Measurements from ENCODE around the gene LCN1. TPM values are rescaled to one million over a fixed set of nuclear protein-coding genes. Genes with fewer than 3 reads are reported as not detected.

LCN1 gene
- total RNA-seq, 2 experiments from 2014 or later: not detected

DNA sequence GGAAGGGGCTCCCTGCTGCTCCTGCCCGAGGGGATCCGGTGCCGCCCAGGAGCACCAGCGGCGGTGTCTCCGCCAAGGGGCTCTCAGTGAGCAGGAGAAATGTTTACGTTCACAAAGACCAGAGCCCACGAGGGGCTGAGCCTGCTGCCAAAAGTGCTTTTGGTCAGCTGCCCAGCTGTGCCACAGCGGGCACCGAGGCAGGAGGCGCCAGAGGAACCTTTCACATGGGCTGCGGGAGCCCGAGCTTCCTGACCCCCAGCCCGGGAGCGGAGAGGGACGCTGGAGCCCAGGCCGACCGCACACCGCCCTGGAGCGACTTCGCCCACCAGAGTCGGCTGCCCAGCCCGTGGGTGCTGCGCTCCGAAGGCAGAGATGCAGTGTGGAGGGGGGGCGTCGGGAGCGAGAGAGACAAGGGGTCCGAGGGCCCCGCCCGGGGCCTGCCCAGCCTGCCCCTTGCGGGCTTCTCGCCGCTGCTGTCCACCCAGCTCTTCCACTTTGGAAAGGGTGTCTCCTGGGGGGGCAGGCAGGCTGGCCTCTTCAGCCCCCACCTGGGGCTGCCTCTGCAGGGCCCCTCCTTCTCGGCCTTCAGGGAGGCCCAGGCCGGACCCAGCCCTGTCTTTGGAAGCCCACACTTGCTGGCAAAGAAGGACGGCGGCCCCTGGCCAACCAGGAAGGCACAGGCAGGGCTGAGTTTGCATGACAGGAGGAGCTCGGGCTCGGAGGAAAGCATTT, 33.8 kb upstream of the LCN1 start:
- POLR2A ChIA-PET: no interaction called here
- CTCF ChIA-PET: interaction anchor here (1.4 kb wide), 1 partner anchor 16 kb away, joined by 3 read pairs; no protein-coding TSS in a partner anchor

DNA sequence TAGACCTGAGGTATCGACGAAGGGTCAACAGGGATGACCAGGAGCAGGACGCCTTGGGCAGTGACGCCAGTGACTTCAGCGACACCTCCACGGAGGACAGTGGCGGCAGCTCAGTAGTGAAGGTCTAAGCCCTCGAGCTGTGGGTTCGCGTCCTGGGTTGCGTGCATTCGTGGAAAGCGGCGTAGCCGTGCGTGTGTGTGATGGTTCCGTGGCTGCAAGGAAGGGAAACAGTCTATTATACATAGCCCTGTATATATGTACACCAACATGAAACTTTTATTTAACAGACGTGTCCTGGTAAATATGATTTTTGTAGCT, 33.3 kb upstream of the LCN1 start:
- POLR2A ChIA-PET: no interaction called here
- CTCF ChIA-PET: interaction anchor here (1.4 kb wide), 1 partner anchor 15 kb away, joined by 3 read pairs; no protein-coding TSS in a partner anchor

DNA sequence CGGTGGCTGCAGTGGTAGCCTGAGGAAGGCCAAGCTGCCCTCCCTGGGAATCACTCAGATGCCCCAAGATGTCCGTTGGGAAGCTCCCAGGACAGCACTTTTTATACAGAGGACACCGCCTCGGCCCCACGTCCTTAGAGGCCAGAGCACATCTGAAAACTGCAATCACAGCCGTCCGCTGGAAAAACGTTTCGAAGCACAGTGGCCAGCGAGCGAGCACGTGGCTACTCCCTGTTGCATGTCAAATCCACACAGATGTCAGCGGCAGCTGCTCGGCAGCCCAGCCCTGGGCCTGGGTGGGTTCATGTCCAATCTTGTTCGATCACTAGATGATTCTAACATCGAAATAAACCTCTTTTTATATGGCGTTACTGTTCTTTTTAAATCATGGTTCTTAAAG, 32.7 kb upstream of the LCN1 start:
- ChIA-PET CTCF (interaction anchor here (1.4 kb wide), 1 partner anchor 15 kb away, joined by 3 read pairs; no protein-coding TSS in a partner anchor), POLR2A (no interaction called here)

DNA sequence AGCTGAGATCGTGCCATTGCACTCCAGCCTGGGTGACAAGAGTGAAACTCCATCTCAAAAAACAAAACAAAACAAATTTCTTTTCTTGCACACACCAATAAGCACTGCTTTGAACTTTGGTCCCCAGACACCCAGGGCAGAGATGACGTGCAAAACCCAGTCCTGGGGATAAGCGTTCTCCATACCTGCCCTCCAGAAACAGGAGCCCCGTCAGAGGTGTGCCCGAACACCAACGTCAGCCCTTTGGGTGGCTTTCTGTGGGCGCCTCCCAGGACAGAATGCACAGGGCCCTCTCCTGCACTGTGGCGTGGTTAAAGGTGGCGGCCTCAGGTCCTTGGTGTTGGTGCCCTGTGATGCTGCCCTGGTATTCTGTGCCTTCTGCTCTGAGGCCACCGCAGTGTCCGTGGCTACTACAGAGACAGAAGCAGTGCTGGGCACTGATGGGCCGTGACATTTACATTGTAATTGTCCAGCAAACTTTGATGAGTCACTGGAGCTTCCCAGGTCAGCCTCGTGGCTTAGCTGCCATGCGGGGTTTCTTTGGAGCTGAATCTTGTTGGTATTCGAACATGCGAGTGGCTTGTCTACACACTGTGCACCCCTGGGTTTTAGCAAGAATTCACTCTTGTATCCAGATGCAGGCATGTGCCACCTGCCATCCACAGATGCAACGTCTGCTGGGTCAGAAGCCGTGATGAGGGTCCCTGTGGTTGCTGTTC, 31.9 kb upstream of the LCN1 start:
- CTCF ChIA-PET: interaction anchor here (1.4 kb wide), 1 partner anchor 14 kb away, joined by 3 read pairs; no protein-coding TSS in a partner anchor
- POLR2A ChIA-PET: no interaction called here

DNA sequence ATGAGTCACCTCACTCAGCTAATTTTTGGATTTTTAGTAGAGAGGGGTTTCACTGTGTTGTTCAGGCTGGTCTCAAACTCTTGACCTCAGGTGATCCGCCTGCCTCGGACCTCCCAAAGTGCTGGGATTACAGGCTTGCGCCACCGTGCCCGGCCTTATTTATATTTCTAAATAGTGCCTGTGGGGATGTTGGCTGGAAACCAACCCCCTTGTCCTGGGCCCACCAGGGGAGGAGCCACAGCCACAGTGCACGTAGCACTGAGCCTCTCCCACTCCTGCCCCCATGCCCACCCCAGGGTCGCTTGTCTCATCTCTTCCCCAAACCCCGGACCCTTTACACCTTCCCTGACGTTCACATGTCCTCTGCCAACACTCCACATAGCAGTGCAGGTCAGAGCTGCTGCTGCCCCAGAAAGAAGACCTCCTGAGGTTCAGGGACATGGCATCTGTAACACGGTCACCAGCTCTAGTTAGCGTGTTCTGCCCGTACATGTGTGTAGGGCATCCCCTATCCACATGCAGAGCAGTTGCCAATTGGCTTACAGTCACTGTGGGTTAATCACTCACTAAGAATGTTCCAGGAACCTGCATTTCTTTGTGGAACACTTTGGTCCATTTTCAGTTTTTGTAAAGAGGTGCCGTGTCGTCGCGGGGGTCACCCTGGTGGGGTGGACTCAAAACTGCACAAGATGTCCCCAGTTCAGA, 30.9 kb upstream of the LCN1 start:
- CTCF ChIA-PET: no interaction called here
- POLR2A ChIA-PET: no interaction called here

DNA sequence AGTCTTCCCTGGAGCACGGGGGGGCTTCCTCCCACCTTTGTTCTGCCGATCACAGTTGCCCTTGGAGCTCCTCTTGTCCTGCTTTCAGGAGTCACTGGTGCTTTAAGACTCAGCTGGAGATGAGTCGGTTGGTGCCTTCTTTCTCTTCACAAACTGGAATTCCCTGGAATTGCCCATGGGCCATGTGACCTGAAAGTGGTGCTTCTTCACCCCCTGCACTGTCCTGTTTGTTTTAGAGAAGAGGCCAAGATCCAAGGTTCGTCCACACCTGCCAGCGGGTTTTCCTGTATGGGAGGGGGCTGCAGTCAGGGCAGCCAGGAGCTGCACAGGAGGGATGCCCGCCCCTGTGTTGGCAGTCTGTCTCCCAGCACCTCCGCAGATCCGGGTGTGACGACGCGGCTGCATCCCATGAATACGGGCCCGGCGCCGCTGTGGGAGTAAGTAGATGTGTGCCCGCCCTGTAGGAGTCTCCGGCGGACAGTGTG, 30.2 kb upstream of the LCN1 start:
- CTCF ChIA-PET: no interaction called here
- POLR2A ChIA-PET: no interaction called here

DNA sequence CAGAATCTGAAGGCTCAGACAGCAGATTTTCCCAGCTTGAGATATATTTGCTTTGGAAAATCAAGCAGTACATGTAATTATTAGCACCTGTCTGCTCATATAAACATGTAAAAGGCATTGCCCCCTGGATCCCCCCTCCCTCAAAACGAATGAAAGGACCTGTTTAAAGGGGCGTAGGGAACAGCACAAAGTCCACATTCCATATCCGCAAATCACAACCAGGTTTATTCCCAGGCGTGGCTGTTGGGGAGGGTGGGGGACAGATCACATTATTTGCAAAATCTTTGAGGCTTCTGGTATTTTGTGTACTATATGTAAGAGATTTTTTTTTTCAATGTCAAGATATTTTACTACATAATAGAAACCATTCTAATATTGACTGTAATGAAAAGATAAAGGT, 29.5 kb upstream of the LCN1 start:
- ChIA-PET POLR2A (no interaction called here), CTCF (no interaction called here)

DNA sequence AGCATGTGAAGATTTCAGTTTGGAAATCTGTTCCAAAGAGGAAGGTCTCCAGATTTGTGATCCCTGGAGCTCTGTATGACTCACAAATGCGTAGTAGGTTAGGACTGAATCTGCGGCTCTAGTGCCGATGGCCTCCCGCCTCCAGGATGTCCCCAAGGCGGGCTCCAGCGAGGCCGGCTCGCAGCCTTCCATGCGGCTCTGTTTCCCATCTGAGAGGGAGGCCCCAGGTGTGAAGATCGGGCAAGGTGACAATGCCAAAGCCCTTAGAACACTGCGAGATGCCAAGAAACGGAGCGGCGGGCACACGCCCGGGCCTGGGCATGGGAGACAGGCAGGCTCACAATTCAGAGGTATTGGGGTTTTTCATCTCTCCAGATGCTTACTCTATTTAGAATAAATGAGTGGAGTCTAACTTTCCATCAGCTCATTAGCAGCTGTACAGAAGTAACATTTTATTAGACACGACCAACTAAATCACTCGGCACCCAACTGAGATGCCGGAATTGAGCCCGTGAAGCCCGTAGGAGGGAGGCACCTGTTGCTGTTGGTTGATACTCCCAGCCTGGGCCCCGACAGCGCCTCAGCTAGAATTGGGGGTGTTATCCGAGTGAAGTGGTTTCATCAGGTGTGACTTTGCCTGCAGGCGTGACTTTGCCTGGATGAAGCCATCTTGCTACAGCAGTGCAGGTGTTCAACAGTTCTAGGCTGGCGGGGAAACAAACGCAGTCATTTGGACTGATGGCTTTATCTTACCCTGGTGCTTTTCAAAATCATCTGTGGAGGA, 28.2 kb upstream of the LCN1 start:
- POLR2A ChIA-PET: no interaction called here
- CTCF ChIA-PET: no interaction called here

DNA sequence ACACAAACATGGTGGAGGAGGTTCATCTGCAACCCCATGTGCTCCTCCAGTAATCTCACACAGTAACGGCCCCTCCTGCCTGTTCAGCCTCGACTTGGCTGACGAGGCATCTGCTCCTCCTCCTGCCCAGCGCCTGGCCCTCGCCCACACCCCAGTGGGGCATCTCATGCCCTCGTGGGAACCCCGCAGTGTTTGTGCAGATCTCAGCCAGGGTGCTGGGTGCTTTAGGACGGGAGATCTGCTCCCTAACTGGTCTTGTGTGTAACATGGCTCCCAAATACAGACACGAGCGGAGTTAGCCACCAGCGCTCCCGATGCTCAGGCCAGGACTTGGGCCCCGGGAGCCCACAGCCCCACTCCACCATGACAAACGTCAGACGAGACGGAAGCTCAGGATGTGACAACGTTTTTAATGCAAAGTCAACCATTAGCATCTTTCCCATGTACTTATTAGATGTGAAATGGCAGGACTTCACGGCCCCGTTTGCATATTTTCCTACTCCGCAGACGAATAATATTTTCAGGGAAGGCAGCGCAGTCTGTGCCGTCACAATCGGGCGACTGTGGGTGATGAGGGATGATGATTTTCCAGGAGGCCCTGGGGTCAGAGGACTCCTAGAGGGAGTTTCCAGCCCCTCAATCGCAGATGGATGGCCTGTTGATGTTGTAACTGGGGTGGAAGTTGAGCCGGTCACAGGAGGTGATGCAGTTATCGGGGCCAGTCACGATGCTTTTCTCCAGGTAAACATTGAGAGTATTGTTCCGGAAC, 26.3 kb upstream of the LCN1 start:
- ChIA-PET CTCF (no interaction called here), POLR2A (no interaction called here)

DNA sequence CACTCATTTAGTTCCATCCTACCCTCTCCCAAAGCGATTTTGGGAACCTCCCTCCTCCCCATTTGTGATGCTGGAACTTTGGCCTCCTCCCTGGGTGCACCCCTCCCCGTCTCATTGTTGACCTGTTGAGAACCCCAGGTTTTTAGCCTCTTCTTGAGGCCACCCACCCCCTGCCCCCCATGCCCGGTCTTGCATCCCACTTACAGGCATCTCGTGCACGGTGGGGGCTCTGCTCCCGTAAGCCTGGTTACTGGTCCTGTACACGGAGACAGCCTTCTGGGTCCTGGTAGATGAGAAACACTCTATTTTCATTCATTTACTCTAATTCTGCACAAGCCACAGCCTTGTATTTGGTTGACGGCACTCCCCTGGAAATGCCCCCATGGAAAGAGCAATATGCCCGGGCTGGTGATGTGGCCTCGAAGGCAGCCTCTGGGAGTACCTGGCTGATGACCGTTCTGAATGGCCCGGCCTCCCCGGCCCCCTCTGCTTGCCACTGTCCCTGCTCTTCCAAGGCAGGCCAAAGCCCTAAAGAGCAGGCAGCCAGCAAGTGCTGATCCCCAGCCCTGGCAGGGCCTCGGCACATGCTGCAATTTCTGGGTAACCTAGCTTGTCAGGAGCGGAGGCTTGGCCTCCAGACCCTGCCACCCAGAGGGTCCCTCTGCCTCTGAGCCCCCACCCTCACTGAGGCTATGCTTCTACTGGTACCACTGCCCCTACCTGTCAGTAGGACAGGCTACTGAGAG, 22.7 kb upstream of the LCN1 start:
- ChIA-PET CTCF (interaction anchor here (1.2 to 1.3 kb wide), 2 partner anchors 16 to 30 kb away, joined by 4 to 5 read pairs; no protein-coding TSS in a partner anchor), POLR2A (no interaction called here)

DNA sequence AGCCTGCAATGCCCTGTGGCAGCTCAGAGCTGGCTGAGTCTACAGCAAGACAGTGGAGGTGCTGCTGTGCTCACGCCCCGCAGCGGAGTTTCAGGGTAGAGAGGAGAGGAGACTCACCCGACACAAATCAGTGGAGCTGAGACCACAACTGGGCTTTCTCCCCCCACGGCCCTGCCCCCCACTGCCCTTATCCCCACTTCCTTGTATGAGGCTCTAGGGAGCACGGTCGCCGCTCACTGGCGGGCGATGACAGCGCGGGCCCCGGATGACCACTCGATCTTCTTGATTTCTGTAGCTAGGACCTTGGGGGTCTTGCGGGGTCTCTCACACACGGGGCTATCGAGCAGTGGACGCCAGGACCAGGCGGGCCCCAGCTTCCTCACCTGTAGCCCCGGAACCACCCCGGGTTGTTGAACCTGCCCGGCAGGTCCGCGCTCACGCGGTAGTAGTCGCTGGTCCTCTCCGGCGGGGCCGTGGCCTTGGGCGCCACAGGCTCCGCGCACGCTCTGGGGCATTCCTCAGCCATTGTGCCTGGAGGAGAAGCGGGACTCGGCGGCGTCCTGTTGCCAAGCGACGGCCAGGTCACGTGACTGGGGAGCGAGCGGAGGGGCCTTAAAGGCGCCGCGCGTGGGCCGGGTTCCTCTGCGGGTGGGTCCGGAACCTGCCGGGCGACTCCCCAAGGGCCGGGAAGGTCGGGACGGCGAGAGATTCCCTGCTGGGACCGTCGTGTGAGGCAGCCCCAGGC, 21.7 kb upstream of the LCN1 start:
- POLR2A ChIA-PET: no interaction called here
- CTCF ChIA-PET: interaction anchor here (0.9 to 1.3 kb wide), 4 partner anchors 17 to 31 kb away, joined by 3 to 5 read pairs (median 4); no protein-coding TSS in a partner anchor

DNA sequence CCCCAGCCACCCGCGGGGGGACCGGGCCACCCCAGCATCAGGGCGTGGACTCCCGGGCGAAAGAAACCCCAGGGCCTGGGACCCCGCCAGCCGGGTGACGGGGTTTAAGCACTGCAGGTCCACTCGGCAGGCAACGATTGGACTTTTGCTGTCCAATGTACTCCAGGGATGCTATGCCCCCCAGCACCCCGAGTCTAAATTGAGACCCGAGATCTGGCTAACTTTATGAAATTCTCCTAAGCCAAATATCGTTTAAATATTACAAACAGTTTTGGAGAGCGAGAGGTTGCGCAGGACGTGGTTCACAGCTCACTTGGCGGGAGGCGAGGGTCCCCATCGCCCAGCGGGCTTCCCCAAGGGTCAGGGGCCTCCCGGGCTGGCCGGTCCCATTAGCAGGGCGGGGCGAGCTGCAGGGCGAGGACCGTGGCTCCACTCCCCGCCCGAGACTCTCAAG, 21.1 kb upstream of the LCN1 start:
- CTCF ChIA-PET: interaction anchor here (0.9 to 1.2 kb wide), 3 partner anchors 18 to 31 kb away, joined by 3 to 4 read pairs (median 4); no protein-coding TSS in a partner anchor

DNA sequence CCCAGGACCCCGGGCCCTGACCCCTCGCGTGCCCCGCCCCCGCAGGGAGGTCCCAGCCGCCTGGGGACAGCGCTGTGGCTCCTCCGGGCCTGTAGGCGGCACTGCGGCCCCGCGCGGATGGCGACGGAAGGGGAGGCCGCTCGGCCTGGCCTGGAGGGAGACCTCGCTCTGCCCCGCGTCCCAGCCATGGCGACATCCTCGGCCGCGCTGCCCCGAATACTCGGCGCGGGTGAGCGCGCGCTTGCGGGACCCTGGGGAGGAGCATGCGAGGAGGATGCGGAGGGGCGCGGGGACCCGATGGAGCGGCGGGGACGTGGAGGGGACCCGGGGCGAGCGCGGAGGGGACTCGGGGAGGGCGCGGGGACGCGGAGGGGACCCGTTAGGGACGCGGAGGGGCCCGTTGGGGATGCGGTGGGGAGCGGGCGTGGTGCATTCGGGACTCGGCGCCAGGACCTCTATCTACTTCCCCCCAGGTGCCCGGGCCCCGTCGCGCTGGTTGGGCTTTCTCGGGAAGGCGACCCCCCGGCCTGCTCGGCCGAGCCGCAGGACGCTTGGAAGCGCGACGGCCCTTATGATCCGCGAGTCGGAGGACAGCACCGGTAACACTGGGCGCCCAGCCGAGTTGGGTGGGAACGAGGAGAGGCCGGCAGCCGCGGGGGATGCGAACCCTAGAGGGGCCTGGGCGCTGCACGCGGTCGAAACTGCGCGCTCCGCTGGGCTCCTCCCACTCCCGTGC, 20.5 kb upstream of the LCN1 start, which contains the start of gene MRPS2:
MRPS2 (plus strand) TSS at position 158 of the 736 bp plus-strand sequence; CDS start at position 187, 29 bp downstream.
- ChIA-PET CTCF (interaction anchor here (0.9 kb wide), 1 partner anchor 19 kb away, joined by 3 read pairs; no protein-coding TSS in a partner anchor), POLR2A (interaction anchor here (0.5 to 0.6 kb wide), 2 partner anchors 20 to 417 kb away, joined by 3 read pairs; no protein-coding TSS in a partner anchor)

More for the DNA sequence above, 21.1 kb upstream of the LCN1 start:
- POLR2A ChIA-PET: interaction anchor here (0.5 to 0.6 kb wide), 2 partner anchors 20 to 418 kb away, joined by 3 read pairs; no protein-coding TSS in a partner anchor

DNA sequence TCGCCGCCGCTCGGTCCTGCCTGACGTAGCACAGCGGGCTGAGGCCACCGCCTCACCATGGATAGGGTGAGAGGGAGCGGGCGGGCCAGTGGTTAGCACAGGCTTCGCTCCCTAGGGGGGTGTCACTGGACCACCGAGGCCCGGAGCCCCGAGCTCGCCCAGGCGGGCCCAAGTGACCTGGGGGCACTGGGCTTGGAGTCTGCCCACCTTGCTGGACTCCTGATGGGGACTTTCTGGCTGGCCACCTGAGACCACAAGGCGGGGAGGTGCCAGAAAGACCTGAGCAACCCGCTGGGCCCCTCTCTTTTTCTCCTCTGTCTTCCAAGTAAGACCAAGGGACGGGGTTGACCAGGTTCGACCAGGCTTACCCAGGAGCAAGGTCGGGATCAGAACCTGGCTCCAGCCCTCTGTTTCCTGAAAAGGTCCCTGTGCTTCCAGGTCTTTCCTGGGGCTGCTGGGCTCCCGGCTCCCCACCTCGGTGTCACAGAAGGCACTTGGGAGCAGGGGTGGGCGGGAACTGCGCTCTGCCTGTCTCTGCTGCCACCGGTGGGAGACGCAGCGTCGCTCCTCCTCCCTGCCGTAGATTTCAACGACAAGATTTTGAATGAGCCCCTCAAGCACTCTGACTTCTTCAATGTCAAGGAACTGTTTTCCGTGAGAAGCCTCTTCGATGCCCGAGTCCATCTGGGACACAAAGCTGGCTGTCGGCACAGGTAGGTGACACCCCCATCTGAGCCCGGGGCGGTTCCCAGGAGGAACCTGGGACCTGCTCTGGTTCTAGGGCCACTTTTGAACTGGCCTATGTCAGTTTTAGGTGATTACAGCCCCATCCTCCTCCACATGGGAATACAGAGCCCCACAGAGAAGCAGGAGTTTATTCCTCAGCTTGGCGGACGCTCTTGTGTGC, 19.7 kb upstream of the LCN1 start:
- POLR2A ChIA-PET: no interaction called here
- CTCF ChIA-PET: no interaction called here

DNA sequence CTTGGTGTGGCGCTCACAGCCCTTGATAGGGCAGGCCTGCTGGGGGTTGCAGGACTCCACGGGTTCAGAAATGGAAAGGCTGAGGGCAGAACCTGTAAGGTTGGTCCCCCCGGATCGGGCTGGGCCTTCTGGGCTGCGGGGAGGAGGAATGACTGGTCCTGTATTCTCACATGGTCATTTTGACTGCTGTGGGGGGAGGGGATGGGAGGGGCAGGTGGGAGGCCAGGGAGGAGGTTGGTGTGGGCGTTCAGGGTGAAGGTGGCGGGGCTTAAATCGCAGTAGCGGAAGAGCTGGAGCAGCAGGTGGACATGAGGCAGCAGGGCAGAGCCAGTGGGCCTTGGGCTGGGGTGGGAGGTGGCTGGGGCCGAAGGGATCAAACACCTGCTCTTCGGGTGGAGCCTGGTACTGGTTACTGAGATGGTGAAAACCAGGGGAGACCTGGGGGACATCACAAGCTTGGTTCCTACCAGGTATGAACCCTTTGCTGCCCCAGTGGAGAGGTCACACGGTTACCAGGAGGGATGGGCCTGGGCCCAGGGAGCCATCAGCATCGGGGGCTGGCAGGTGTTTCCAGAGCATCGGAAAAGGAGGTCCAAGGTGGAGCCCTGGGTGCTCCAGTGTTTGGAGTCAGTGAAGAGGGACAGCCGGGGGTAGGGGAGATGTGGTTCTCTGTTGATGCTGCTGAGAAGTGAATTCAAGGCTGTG, 18.9 kb upstream of the LCN1 start:
- CTCF ChIA-PET: no interaction called here
- POLR2A ChIA-PET: no interaction called here
